ENCODE data around the gene ANLN. TPM values are rescaled to one million over a fixed set of nuclear protein-coding genes. Genes with fewer than 3 reads are reported as not detected.
"Not testable (repeated sequence)": the region's sequence is repeated elsewhere in the genome, so short reads cannot be mapped to it uniquely, and the experiment has no call there.

ANLN gene
- total RNA-seq, 2 donors from 2014 or later = 2.2 to 2.4 TPM

GRCh38 chr7:36486336-36486735 lies 96.7 kb downstream of the ANLN start:
- DNase-seq (ENCODE audit: low spot score) = no peak
- no peak overlapping the region for H3K4me3 ChIP-seq
- no peak overlapping the region for H3K27ac ChIP-seq
- ATAC-seq (ENCODE audit: insufficient number of reproducible peaks, low FRiP score, low read depth) = no peak
- no peak for TF ChIP-seq CTCF (IDR thresholded peaks at IDR 0.05)
- no peaks in the 10 kb centered on the region for H3K4me1 ChIP-seq (ENCODE audit: control insufficient read depth in 1 of 2, low read depth in 2 of 2)
- no peaks in the 10 kb centered on the region for H3K9me3 ChIP-seq
- H3K36me3 ChIP-seq = no peaks in the 10 kb centered on the region
- H3K27me3 ChIP-seq (replicated peaks; ENCODE audit: insufficient read depth) = no peaks in the 10 kb centered on the region

DNA sequence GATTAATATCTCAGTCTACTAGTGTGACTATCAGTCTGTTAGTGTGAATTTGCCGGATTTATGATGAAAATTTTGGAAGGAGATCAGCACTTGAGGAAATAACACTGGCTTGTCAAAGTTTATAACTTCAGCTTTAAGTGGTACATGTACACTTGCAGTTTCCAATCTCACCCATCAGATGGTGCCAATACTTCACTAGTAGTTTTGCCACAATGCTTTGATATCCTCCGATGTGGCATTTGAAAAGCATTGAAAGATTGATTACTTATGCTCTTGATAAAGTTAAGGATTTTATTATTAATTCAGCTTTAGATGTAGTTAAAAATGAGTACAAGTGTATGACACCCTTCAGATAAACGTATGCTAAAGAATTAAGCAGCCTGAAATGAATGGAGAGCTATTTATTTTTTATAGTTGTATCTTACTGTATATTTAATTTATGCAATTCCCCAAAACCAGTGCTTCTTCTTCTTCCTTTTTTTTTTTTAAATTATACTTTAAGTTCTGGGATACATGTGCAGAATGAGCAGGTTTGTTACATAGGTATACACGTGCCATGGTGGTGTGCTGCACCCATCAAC lies 98.2 kb downstream of the ANLN start:
- DNase-seq (ENCODE audit: low spot score) (no peak), ATAC-seq (ENCODE audit: insufficient number of reproducible peaks, low FRiP score, low read depth) (no peak)
- TF ChIP-seq CTCF (IDR thresholded peaks at IDR 0.05) = no peak

GRCh38 chr7:36488672-36489071 lies 99.0 kb downstream of the ANLN start:
- not testable (repeated sequence) for H3K9me3 ChIP-seq; ATAC-seq (ENCODE audit: insufficient number of reproducible peaks, low FRiP score, low read depth); H3K4me3 ChIP-seq; H3K4me1 ChIP-seq (ENCODE audit: control insufficient read depth in 1 of 2, low read depth in 2 of 2); H3K27ac ChIP-seq; H3K36me3 ChIP-seq; DNase-seq (ENCODE audit: low spot score); H3K27me3 ChIP-seq (replicated peaks; ENCODE audit: insufficient read depth)

More for the DNA sequence above, 98.2 kb downstream of the ANLN start:
- Histone ChIP-seq H3K36me3 (no peaks in the 10 kb centered on the region), H3K4me3 (no peak overlapping the region), H3K4me1 (ENCODE audit: control insufficient read depth in 1 of 2, low read depth in 2 of 2) (no peaks in the 10 kb centered on the region), H3K9me3 (no peaks in the 10 kb centered on the region), H3K27ac (no peak overlapping the region), H3K27me3 (replicated peaks; ENCODE audit: insufficient read depth) (no peaks in the 10 kb centered on the region)

GRCh38 chr7:36490419-36490830 lies 100.8 kb downstream of the ANLN start:
- H3K36me3 ChIP-seq = no peaks in the 10 kb centered on the region
- H3K9me3 ChIP-seq = no peaks in the 10 kb centered on the region
- no peaks in the 10 kb centered on the region for H3K4me1 ChIP-seq (ENCODE audit: control insufficient read depth in 1 of 2, low read depth in 2 of 2)
- TF ChIP-seq CTCF (IDR thresholded peaks at IDR 0.05) = no peak
- H3K27ac ChIP-seq = no peak overlapping the region
- DNase-seq (ENCODE audit: low spot score) = no peak
- ATAC-seq (ENCODE audit: insufficient number of reproducible peaks, low FRiP score, low read depth) = no peak
- H3K27me3 ChIP-seq (replicated peaks; ENCODE audit: insufficient read depth) = no peaks in the 10 kb centered on the region
- H3K4me3 ChIP-seq = no peak overlapping the region

GRCh38 chr7:36491317-36491716 lies 101.7 kb downstream of the ANLN start:
- Histone ChIP-seq H3K4me1 (ENCODE audit: control insufficient read depth in 1 of 2, low read depth in 2 of 2) (no peaks in the 10 kb centered on the region), H3K36me3 (no peaks in the 10 kb centered on the region), H3K4me3 (no peak overlapping the region), H3K9me3 (no peaks in the 10 kb centered on the region), H3K27ac (no peak overlapping the region), H3K27me3 (replicated peaks; ENCODE audit: insufficient read depth) (no peaks in the 10 kb centered on the region)
- ATAC-seq (ENCODE audit: insufficient number of reproducible peaks, low FRiP score, low read depth) = no peak
- TF ChIP-seq CTCF (IDR thresholded peaks at IDR 0.05) = no peak
- DNase-seq (ENCODE audit: low spot score) = no peak

DNA sequence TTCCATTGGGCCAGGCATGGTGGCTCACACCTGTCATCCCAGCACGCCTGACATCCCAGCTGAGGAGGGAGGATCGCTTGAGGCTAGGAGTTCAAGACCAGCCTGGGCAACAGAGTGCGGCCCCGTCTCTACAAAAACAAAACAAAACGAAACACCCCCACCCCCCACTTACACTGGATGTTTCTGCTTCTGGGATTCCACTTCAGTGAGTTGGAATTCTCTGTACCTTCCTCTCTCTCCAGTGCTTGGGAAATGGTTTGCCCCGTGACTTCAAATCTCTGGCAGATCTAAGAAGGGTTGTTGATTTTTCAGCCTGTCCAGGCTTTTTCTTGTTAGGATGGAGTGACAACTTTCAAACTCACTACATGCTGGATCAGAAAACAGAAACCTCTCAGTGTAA lies 106.9 kb downstream of the ANLN start:
- Histone ChIP-seq H3K36me3 (no peaks in the 10 kb centered on the region), H3K9me3 (no peaks in the 10 kb centered on the region), H3K4me3 (no peak overlapping the region), H3K27ac (no peak overlapping the region), H3K27me3 (replicated peaks; ENCODE audit: insufficient read depth) (no peaks in the 10 kb centered on the region), H3K4me1 (ENCODE audit: control insufficient read depth in 1 of 2, low read depth in 2 of 2) (no peaks in the 10 kb centered on the region)
- DNase-seq (ENCODE audit: low spot score) (no peak), ATAC-seq (ENCODE audit: insufficient number of reproducible peaks, low FRiP score, low read depth) (no peak)
- no peak for TF ChIP-seq CTCF (IDR thresholded peaks at IDR 0.05)

GRCh38 chr7:36497176-36497575 lies 107.5 kb downstream of the ANLN start:
- not testable (repeated sequence) for H3K27ac ChIP-seq; H3K4me3 ChIP-seq; ATAC-seq (ENCODE audit: insufficient number of reproducible peaks, low FRiP score, low read depth); H3K4me1 ChIP-seq (ENCODE audit: control insufficient read depth in 1 of 2, low read depth in 2 of 2); DNase-seq (ENCODE audit: low spot score); H3K27me3 ChIP-seq (replicated peaks; ENCODE audit: insufficient read depth); H3K36me3 ChIP-seq; H3K9me3 ChIP-seq

Data from thoracic aorta (tissue), 2 donors.